MM.1S (cell line): ENCODE data around the gene PRKCE.

Experiments used
- CTCF ChIP-seq: fragments of 300-600 bp; sonication (generic); IDR thresholded peaks from 2 replicates; pipeline ENCODE4 v1.5.1; 2016; ENCODE audit warnings: antibody characterized with exemption, low read length, mixed read lengths
- EZH2 ChIP-seq: fragments of 300-600 bp; sonication (generic); optimal IDR thresholded peaks from 2 replicates; pipeline ENCODE3; 2017; ENCODE audit warnings: low read depth, mild to moderate bottlenecking, antibody characterized with exemption, low read length, mixed read lengths

GRCh38 chr2:46148369-46148736 is 496.9 kb downstream of the PRKCE start:
- no peak for TF ChIP-seq CTCF
- no peak for TF ChIP-seq EZH2
